HG03175 (cell line): ENCODE measurements around the gene ZNG1F.
"Not testable (repeated sequence)": the region's sequence is repeated elsewhere in the genome, so short reads cannot be mapped to it uniquely, and the experiment has no call there.

ENCODE experiments used
- ATAC-seq: cut with Tn5 transposase; IDR thresholded peaks from one replicate; pipeline ENCODE4 v1.9.1; 2021; ENCODE audit warnings: mild to moderate bottlenecking, moderate library complexity; ENCODE audit not compliant: unreplicated experiment

The ZNG1F gene

DNA sequence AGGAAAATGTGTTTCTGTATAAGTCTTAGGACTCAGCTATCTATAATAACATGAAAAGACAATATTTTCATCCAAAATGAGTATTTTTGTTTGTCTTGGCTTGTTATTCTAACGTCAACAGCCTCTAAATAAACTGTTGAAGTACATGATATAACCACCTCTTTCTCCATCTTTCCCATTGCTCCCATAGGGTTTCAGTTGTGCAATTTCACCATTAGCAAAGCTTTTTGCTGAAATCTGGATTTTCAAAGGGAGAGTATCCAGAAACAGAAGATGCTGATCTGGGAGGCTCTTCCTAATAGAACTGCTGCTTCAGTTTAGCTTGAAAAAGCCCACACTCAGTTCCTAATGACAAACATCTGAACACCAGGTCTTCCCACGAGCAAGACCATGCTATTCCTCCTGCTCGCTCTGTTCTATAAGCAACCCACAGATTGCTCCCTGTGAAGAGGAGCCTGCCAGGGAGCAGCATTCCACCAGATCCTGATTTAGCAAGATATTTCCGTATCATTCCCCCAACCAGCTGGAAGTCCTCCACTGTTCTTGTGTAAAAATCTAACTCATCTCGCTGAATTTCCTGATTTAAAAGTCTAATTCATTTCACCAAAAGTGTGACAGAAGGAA is 101.8 kb downstream of the ZNG1F start:
- ATAC-seq: not testable (repeated sequence)

- not testable (repeated sequence) for ATAC-seq
Observed at GRCh38 chr9:41086685-41087084, 102.4 kb downstream of the ZNG1F start.

DNA sequence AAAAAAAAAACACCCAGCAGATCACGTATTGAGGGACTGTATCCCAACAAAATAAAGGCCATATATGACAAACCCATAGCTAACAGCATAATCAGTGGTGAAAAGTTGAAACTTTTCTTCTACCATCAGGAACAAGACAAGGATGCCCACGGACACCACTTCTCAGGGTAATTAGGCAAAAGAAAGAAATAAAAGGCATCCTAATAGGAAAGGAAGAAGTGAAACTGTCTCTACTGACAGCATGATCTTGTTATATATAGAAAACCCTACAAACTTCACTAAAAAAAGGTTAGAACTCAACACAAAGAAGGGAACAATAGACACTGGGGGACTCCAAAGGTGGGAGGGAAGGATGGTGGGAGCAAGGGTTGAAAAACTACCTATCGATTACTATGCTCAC is 102.9 kb downstream of the ZNG1F start:
- ATAC-seq: not testable (repeated sequence)

DNA sequence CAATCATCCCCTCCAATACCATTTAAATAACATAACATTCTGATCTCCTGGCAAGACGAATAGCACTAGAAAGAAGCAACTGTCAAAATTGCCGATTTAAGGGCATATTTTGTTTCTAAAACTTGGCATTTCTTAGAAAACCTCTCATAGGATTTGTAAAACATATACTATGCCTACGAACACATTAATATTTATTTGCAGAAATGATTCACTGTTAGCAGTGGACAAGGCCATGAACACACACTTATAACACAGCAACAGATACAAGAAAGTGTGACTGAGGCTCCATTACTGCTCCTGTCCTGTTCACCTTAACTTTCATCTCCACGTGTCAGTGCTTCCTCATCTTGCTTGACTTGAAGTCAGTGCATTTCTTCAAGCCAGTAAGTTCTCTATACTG is 106.8 kb downstream of the ZNG1F start:
- not testable (repeated sequence) for ATAC-seq
